Brain microvascular endothelial cell (primary cell): ENCODE measurements around the gene CRAT.

Source experiments
- DNase-seq: peaks from one replicate; pipeline ENCODE4 v3.0.0-alpha.2; 2020
- H3K27ac ChIP-seq: fragments of 250-450 bp; sonication (Bioruptor Pico); 2 replicates; pipeline ENCODE4 v1.5.1; 2020; ENCODE audit warnings: mild to moderate bottlenecking, moderate library complexity
- H3K27me3 ChIP-seq: fragments of 250-450 bp; sonication (Bioruptor Pico); replicated peaks from 2 replicates; pipeline ENCODE4 v1.5.1; 2020; ENCODE audit warnings: mild to moderate bottlenecking
- H3K36me3 ChIP-seq: fragments of 250-450 bp; sonication (Bioruptor Pico); replicated peaks from 2 replicates; pipeline ENCODE4 v1.5.1; 2020; ENCODE audit warnings: mild to moderate bottlenecking
- H3K4me3 ChIP-seq: 2 replicates; pipeline ENCODE4 v1.5.1; 2011; ENCODE audit warnings: low read depth, mild to moderate bottlenecking, control low read depth, low read length, moderate library complexity
- in situ Hi-C: cut with HindIII; loops from 2 replicates; pipeline ENCODE4 v1.10.0; 2017; ENCODE audit warnings: low sequenced_read_pairs, low pct_ligation_motif_present
- TF ChIP-seq, protein P1 (sequence below): IDR thresholded peaks from 2 replicates; pipeline ENCODE4 v1.5.1; 2011; ENCODE audit warnings: low read depth, mild to moderate bottlenecking, moderate library complexity, low read length, control low read depth, inconsistent platforms; ENCODE audit errors: missing control alignments

The CRAT gene

DNA sequence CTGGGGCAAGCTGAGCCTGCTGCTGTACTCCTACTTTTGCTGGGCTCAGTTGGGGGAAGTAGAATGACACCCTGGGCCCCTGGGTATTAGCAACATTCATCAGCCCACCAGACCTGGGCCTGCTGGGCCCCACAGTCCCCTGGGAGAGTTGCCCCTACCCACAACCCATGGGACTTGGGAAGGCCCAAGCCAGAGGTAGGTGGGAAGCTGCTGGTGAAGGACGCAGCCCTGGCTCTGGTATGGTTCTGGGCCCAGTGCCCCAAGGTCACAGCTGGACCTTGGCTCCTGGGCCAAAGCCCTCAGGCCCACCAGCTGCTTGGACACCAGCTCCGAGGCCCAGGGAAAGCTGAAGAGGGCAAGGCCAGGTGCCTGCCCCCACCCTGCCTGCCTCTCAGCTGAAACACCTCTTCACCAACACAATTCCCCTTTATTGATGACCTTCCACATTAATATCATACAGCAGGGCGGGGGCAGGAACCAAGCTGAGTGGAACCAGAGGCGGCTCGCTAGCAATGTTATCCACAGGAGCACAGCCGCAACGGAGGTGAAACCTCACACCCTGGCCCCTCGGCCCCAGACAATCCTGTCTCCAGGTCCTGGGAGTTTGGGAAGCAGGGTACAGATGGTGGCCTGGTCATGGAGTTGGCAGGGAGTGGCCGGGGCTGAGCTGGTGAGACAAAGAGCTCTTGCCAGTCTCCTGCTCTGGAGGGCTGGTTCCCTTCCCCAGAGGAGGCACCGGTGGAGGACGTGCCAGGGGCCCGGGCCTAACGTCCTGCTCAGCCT is 16.0 kb downstream of the CRAT start:
- Histone ChIP-seq H3K27me3 (no peaks in the 10 kb centered on the region), H3K36me3 (peaks cover 11% of the 10 kb centered on the region), H3K27ac (no peak overlapping the region), H3K4me3 (no peak overlapping the region)
- in situ Hi-C loops, result no loop called here
- DNase-seq, result no peak
- TF ChIP-seq, protein P1, sequence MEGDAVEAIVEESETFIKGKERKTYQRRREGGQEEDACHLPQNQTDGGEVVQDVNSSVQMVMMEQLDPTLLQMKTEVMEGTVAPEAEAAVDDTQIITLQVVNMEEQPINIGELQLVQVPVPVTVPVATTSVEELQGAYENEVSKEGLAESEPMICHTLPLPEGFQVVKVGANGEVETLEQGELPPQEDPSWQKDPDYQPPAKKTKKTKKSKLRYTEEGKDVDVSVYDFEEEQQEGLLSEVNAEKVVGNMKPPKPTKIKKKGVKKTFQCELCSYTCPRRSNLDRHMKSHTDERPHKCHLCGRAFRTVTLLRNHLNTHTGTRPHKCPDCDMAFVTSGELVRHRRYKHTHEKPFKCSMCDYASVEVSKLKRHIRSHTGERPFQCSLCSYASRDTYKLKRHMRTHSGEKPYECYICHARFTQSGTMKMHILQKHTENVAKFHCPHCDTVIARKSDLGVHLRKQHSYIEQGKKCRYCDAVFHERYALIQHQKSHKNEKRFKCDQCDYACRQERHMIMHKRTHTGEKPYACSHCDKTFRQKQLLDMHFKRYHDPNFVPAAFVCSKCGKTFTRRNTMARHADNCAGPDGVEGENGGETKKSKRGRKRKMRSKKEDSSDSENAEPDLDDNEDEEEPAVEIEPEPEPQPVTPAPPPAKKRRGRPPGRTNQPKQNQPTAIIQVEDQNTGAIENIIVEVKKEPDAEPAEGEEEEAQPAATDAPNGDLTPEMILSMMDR, result no peak

DNA sequence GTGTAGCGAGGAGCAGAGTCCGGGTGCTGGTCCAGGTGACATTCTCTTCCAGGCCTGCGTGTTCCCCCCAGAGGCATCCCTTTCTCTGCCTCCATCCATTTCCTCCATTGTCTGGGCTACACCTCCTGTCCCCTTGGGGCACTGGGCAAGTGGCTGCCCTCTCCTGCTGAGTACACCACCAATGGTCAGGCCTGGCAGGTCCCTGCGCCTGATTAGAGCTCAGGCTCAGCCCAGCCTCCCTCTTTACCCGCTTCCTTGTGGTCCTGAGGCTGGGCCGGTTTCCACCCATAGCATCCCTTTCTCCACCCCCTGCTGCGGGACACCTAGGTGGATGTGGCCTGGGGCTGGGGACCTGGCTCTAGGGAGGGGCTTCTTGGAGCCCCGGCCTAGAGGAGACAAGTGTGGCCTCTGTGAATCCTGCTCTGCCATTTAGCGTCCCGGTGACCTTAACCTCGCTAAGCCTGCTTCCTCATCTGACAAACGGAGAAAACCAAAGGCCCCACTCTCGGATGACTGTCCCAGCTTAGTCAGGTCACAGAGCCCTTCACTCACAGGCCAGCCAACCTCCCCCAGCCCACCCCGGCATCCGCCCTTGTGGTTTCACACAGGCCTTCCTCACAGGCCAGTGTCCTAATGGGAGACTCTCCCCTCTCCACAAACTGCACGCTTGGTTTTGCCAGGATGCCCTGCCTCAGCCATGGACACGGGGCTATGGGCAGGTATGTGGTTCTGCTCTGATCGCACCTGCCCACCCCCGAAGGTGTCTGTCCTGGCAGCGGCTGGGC is 16.8 kb downstream of the CRAT start:
- Histone ChIP-seq H3K4me3 (no peak overlapping the region), H3K36me3 (peaks cover 12% of the 10 kb centered on the region), H3K27ac (no peak overlapping the region), H3K27me3 (no peaks in the 10 kb centered on the region)
- TF ChIP-seq, protein P1, result no peak
- DNase-seq, result no peak
- in situ Hi-C loops, result no loop called here

DNA sequence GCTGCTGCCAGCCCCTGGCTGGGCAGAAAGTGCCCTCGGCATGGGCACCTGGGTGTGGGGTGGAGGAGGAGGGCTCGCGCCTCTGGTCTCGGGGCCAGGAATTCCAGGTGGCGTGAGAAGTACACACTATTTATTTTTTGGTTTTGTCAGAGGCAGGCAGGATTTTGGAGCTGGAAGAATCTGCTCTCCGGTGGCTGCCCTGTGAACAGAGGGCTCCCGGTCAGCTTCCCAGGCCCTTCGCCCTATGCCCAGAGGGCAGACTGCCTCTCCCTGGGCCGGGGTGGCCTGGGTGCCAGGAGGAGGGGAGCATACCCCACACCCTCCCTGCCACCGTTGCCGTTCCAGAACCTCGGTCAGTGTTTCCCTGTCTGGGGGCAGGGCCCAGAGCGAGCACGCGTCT is 21.3 kb downstream of the CRAT start:
- Histone ChIP-seq H3K4me3 (no peak overlapping the region), H3K27ac (no peak overlapping the region), H3K27me3 (no peaks in the 10 kb centered on the region), H3K36me3 (peaks cover 21% of the 10 kb centered on the region)
- TF ChIP-seq, protein P1, result no peak
- DNase-seq, result no peak
- in situ Hi-C loops, result no loop called here

DNA sequence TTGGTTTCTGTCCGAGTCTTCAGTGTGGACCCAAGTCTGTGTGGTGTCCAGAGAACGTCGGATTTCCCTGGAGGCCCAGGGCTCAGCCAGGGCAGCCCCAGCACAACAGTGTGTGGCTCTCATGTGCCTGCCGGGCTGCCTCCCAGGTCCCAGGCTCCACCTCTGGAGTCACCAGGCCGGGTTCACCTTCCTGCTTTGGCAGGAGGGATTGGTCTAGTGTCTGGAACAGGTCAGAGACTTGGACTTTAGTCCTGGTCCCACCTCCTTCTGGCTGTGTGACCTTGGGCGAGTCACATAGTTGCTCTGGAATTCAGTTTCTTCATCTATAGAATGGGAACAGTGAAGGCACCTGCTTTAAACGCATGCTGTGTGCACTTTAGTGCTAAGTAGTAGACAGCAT is 26.5 kb downstream of the CRAT start:
- no peaks in the 10 kb centered on the region for H3K27me3 ChIP-seq
- no peak overlapping the region for H3K4me3 ChIP-seq
- TF ChIP-seq, protein P1, result no peak
- in situ Hi-C loops, result no loop called here
- no peak overlapping the region for H3K27ac ChIP-seq
- H3K36me3 ChIP-seq, result peaks cover 15% of the 10 kb centered on the region
- no peak for DNase-seq

DNA sequence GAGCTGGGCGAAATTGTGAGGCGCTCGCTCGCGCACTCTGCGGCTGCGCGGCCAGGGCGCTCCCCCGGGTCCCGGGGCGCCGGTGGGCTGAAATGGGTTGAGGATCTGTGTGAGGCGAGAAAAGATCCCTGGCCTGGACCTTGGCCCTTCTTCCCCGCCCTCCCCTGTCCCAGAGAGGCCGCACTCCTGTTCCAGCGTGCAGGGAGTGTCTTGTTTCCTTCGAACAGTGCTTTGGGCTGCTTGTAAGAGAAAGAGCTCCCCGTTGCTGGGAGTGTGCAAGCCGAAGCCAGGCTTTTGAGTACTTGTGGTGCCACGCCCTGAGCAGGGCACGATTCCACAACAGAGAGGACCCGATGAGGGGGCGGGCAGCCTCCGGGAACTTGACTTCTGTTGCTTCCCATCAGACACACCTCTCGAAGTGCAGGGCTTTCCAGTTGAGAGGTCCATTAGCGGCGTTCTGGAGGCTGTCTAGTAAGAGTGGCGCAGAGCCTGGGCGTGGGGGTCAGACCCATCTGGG is 29.1 kb downstream of the CRAT start:
- Histone ChIP-seq H3K4me3 (peak overlapping the region; percentile 86), H3K27me3 (no peaks in the 10 kb centered on the region), H3K36me3 (peaks cover 5% of the 10 kb centered on the region), H3K27ac (peak overlapping the region; percentile 28)
- TF ChIP-seq, protein P1, result no peak
- in situ Hi-C loops, result no loop called here
- DNase-seq, result no peak
